CD4-positive, alpha-beta T cell treated with Interleukin-1 beta for 1 hour (primary cell): Measurements from ENCODE around the gene CISH.

Source experiments
- DNase-seq, 2 donors: peaks; one replicate each; pipeline ENCODE4 v3.0.0-alpha.2; 2020 to 2022

CISH gene

DNA sequence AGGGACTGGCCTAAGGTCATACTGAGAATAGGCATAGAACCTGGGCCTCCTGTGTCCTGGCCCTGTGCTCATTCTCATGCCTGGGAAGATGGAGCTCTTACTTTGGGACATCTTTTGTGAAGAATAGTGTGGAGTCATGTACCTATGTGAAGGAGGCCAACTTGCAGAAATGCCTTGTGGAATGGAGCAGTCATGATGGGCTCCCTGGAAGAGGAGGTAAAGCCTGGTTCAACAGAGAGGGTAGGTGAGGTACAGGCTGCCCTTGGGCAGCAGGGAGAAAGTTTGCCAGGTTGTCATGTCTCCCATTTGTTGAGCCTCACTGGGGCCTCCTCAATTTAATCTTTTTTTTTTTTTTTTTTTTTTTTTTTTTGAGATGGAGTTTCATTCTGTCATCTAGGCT, 23.5 kb upstream of the CISH start:
- no peak for DNase-seq

- DNase-seq, result no peak
Measured at GRCh38 chr3:50633230-50633790, 21.7 kb upstream of the CISH start.

DNA sequence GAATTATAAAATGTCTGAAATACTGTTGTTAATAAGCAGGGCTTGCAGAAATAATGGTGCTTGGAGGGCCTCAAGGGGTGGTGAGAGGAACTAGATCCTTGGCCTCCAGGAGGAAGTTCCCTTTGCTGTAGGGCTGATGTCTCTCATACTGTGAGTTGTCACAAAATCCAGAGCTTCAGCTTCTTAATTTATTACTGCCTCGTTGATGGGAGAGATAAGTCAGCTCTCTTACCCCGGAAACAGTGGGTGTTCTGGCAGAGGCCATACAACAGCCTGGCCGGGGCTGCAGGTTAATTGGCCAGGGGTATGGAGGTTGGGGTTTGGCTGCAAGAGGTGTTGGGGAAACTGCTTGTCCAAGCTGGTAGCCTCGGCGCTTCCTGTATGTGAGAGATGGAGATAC, 20.9 kb upstream of the CISH start:
- no peak for DNase-seq

DNA sequence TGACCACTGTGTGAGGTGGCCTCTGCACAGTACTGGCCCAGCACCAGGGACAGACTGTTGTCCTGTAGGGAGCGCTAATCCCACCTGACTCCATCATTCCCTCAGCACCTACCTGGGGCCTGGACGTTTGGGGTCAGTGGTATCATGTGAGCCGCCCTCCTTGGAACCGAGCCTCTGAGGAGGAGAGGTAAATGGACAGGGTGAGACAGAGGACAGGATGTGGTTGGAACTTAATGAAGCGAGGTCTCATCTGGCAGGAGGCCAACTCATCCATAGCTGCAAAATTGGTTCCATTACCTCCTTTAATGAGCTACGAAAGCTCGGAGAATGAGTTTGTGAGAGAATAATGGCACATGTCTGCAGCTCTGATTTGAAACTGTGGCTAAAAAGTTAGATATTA, 19.3 kb upstream of the CISH start:
- no peak for DNase-seq

DNA sequence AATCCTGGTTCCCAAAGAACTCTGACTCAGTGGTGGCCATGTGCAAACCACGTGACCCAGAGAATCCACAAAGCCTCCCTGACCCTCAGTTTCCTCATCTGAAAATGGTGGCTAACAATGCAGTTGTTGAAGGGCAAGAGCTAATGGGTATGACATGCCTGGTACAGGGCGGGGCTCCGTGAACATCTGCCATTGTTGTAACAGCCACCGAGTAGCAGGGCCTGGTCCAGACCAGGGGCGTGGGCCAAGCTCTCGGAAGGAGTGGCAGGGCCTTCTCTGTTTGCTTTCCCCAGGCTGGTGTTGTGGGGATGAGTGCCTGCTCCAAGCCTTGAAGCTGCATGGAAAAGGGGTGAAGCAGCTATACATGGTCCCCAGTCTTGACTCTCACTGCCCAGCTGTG, 18.8 kb upstream of the CISH start:
- no peak for DNase-seq

GRCh38 chr3:50628601-50629000, 17.0 kb upstream of the CISH start:
- no peak for DNase-seq

- DNase-seq, result peak in 1 of 2 donors; percentile 82
Measured at GRCh38 chr3:50627407-50628051, 16.0 kb upstream of the CISH start.

GRCh38 chr3:50626401-50626800, 14.8 kb upstream of the CISH start:
- no peak for DNase-seq

GRCh38 chr3:50625231-50626182, 13.9 kb upstream of the CISH start:
- no peak for DNase-seq

DNA sequence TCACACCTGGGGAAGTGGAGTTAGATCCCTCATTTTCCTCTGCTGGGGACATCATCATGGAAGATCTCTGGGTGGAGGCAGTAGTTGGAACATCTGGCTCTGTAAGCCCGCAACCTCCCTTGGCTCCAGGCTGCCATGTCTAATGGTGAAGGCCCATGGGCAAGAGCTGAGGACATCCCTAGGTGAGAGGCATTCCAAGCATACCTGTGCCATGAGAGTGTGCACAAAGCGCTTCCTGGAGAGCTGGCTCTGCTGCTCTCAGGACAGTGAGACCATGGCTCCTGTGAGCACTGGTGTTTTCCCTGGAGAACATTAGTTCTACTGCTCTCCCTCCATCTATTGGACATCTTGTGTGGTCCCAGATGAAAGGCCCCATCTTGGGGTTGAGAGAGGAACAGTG, 13.1 kb upstream of the CISH start:
- DNase-seq, result no peak

DNA sequence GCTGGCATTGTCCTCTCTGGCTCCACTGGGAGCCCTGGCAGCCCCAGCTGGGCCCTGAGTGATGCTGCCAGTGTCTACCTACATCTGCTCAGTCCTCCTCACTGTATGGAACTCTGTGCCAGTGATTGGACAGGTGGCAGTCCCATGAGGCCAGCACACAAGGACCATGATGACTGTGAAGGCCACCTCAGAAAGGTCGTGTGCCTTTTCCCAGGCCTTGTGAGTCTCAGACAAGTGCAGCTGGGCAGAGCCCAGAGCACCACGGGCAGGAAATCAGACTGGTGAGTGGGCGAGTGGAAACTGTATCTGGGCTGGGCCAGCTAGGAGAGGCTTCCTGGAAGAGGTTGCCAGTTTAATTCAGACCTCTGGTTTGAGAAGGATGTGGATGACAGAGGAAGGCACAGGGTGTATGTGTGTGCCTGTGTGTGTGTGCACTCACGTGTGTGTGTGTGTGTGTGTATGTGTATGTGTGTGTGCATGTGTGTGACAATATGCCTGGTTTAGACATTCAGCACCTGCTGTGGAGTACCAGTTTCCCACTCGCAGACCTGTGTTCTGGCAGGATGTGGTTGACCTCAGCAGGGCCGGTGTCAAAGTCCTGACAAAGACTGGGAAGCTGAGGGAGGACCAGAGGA, 12.4 kb upstream of the CISH start:
- peak; percentile 36 to 56 for DNase-seq

DNA sequence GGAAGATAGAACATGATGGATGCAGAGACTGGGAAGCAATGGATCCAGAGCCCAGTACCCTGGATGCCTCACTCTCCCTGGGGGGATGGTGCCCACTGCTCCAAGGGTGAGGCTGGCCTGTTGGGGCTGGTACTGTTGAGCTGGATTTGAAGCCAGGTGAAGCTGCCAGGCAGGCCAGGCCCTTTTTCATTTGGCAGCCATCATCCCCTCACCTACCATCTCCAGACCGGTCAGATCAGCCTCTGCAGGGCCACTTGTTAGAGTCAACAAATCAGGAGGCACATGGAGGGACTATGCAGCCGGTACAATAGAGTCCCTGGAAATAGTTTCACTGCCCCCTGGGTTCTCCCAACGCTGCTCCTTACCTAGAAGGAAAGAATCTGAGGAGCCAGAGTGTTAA, 11.3 kb upstream of the CISH start:
- no peak for DNase-seq

GRCh38 chr3:50620820-50621219, 9.2 kb upstream of the CISH start:
- DNase-seq, result peak in 1 of 2 donors; percentile 40

GRCh38 chr3:50620420-50620819, 8.8 kb upstream of the CISH start:
- DNase-seq, result peak; percentile 21 to 66

DNA sequence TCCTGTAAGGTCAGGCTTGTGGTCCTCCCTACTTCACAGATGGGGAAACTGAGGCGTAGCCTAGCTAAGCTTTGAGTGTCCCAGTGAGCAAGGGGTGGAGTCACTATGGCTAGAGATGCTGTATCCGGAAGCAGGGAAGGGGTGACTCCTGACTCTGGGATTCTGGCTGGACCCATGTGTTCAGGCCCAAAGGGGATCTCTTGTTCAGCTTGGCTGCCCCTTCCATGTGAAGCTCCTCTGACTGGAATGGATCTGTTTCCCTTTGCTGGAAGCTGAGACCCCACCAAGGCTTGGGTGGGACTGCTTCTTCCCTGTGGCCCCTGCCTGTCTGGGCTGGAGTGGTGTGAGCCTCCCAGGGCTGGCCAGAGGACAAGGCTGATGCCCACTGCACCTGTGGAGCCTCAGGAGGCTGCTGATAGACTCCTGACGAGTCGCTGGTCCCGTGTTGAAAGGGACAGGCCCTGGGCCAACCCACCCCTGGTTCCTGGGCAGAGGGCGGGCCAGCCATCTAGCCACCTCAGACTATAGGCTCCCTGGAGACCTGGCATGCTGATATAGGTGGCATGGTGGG, 6.4 kb upstream of the CISH start:
- DNase-seq, result peak in 1 of 2 donors; percentile 21

GRCh38 chr3:50617096-50617791, 5.7 kb upstream of the CISH start, which contains the start of gene MAPKAPK3:
TSS of gene MAPKAPK3 (plus strand) at chr3:50617151. CDS start at chr3:50617566, 415 bp downstream.
- DNase-seq, result peak; percentile 36 to 40

- peak; percentile 94 to 96 for DNase-seq
Measured at GRCh38 chr3:50616770-50617095, 5.2 kb upstream of the CISH start.

- peak; percentile 84 for DNase-seq
Measured at GRCh38 chr3:50616003-50616769, 4.6 kb upstream of the CISH start.

- DNase-seq, result no peak
Measured at GRCh38 chr3:50615190-50615589, 3.6 kb upstream of the CISH start.

GRCh38 chr3:50612970-50613846, 1.6 kb upstream of the CISH start:
- no peak for DNase-seq
